Lung microvascular endothelial cell (primary cell): ENCODE results near the gene LRRFIP1. TPM values are rescaled to one million over a fixed set of nuclear protein-coding genes. Genes with fewer than 3 reads are reported as not detected.
"Not testable (repeated sequence)": the region's sequence is repeated elsewhere in the genome, so short reads cannot be mapped to it uniquely, and the experiment has no call there.

Experiments
- DNase-seq, 2 donors: peaks; one replicate each; pipeline versions ENCODE4 v3.0.0 to v3.0.0-alpha.2; 2010; ENCODE audit warnings: low read depth in 2 of 2
- total RNA-seq: library from RNA; depleted of rRNA; stranded (reverse); fragments of >200 nt; gene quantifications from 2 replicates; pipeline ENCODE4 v1.2.1, GENCODE V29; 2014

LRRFIP1 gene, protein sequence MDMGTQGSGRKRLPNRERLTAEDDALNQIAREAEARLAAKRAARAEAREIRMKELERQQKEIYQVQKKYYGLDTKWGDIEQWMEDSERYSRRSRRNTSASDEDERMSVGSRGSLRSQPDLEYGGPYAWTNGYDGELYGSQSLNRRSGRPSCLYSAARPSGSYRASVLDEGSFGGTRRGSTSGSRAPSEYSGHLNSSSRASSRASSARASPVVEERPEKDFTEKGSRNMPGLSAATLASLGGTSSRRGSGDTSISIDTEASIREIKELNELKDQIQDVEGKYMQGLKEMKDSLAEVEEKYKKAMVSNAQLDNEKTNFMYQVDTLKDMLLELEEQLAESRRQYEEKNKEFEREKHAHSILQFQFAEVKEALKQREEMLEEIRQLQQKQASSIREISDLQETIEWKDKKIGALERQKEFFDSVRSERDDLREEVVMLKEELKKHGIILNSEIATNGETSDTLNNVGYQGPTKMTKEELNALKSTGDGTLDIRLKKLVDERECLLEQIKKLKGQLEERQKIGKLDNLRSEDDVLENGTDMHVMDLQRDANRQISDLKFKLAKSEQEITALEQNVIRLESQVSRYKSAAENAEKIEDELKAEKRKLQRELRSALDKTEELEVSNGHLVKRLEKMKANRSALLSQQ
- 89.3 and 96.1 TPM in 2 replicates for total RNA-seq

DNA sequence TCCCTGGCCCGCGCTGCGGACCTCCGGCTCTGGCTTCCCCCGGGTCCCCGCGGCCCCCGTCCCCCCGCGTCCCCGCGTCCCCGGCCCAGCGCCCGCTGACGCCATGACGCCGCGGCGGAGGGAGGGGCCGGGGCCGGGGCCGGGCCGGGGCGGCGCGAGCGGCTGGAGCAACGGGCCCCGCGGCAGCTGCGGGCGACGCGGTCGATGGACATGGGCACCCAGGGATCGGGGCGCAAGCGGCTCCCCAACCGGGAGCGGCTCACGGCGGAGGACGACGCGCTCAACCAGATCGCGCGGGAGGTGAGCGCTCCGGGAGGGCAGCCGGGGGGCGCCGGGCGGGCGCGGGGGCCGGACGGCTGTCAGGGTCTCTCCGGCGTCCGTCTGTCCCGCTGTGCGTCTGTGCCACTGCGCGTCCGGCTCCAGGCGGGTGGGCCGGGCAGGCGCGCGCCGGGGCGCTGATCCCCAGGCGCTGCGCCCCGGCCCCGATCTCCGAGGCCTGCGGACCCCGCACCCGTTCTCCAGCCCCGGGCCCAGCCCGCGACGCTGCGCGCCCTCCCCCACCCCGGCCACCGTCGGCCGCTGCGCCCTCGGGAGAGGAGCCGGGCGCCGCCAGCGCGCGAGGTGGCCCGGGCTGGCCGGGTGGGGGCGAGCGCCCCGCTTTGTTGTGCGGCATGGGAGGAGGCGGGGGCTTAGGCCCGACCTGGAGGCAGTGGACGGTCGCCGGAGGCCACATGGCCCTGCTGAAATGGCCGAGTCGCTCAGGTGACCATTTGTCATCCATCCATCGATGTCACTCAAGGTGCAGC lies at the start of gene LRRFIP1:
Gene LRRFIP1, plus strand, starts transcription at position 147 of the 806 bp plus-strand sequence. Its CDS starts 58 bp downstream, at position 205.
- peak; percentile 14 to 65 for DNase-seq

DNA sequence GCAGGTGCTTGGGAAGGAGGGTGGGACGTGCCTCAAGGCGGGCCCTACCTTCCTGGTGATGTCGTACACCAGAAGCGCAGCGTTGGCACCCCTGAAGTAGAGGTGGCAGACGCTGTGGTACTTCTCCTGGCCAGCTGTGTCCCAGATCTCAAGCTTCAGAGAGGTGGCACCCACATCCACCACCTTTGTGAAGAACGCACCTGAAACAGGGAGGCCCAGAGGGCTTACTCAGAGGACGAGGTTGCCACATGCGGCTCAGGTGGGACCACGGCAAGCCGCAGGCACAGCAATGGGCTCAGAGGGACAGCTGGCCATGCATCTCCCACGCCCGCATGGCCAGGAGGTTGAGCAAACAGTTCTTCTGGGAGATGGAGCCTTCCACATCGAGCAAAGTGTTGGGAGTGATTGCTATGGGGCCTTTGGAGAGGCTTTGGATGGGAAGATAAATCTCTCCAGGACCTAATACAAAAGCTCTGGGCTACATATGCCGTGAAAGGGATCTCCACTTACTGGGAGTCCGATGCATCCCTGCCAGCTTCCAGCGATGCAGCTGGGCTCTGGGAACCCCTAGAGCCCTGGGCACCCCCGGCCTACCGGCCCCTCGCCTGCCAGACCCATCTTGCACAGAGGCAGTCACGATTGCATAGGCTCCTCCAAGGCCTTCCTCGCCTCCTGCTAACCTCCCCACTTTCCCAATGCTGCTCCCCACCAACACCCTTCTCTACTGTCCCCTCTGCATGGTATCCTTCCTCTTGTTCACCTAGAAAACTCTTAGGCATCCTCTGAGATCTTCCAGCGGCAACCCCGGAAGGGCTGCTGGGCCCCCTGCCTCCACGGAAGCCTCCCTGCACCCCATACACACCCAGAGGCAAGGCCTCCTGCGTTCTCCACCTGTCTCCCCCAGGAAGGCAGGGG lies 49.2 kb upstream of the LRRFIP1 start:
- no peak for DNase-seq

DNA sequence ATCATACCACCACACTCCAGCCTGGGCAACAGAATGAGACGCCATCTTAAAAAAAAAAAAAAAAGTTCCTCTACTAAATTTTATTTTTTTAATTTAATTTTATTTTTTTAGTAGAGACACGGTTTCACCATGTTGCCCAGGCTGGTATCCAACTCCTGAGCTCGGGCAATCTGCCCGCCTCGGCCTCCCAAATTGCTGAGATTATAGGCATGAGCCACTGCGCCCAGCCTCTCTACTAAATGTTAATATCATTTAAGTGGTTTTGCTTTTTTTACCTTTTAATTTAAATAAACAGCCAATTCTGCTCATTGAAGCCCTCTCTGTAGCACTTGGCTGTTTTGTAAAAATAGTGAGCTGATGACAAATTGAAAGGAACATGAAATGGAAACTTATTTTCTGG lies 46.1 kb upstream of the LRRFIP1 start:
- no peak for DNase-seq

DNA sequence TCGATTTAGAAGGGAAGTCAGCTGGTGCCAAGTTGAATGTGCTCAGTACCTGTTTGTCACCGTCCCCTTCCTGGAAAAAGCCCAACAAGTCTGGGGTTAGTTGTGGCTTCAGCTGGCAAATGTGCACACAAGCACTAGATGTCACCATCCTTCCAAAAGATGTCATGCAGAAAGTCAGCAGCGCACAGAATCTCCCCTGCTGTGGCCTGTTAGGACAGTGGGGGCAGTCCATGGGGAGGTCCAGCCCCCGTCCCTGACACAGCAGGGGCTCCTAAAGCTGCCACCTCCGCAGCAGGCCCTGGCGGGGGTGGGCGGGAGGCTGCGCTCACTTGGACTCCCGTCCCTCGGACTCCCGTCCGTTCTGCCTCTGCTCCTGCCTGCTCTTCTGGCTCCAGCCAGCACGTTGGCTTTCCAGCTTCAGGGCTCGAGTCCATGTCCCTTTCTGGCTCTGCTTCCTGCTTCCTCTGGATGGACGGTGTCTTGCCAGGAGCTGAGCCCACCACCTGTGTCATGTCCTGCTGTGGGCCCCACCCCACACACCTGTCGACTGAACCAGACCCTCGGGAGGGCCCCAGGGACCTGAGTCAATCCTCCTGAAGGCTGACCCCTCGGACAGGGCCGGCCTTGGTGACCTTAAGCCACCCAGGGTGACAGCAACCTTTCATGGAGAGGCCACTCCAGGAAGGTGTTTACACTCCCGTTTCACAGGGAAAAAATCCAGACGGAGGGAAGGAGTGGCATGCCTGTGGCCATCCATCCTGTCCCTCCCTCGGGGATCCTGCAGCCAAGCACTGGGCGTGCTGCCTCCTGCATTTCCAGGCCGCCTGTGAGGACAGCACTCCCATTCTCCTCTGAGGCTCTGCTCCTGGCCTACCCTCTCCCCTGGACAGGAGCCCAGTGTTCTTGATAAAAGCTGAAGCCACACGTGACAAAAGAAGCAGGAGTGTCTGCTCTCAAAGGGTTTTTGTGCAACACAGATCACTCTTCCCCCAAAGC lies 45.3 kb upstream of the LRRFIP1 start:
- DNase-seq: peak; percentile 80 to 99

DNA sequence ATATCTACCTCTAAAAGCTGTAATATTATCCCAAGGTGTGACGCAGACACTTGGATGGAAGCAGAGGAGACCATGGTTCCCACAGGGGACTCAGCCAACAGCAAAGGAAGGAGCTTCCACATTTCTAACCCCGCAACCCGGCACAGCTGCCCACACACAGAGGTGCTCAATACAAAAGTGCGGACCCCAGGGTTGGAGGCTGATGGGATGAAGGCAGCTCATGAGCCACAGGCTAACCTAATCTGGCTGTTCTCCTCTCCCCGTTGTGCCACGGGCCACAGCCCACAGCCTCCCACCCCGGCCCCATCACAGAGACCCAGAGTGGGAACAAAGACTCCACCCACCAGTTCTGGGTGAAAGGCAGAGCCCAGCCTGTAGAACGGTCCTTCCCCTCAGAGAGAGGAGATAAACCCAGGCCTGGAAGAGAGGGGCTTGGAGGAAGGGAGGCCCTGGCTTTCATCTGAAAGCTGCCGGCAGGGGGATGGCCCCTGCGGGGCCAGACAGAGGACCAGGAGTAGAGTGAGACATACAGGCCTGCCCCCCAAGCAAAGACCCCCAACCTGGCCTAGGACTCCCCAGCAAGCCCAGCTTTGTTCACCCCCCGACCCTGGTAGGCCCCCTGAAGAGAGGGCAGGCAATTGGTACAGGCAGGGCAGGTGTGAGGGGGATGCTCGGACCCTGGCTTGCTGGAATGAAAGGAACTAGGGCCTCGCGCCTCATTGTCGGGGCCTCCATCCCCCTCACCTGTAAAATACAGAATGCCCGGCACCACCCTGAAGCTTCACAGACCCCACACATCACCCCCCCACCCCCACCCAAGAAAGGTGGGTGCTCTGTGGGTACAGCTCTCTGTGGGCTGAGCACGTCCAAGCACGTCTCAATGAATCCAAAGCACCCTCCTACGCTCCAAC lies 43.7 kb upstream of the LRRFIP1 start:
- DNase-seq: no peak

DNA sequence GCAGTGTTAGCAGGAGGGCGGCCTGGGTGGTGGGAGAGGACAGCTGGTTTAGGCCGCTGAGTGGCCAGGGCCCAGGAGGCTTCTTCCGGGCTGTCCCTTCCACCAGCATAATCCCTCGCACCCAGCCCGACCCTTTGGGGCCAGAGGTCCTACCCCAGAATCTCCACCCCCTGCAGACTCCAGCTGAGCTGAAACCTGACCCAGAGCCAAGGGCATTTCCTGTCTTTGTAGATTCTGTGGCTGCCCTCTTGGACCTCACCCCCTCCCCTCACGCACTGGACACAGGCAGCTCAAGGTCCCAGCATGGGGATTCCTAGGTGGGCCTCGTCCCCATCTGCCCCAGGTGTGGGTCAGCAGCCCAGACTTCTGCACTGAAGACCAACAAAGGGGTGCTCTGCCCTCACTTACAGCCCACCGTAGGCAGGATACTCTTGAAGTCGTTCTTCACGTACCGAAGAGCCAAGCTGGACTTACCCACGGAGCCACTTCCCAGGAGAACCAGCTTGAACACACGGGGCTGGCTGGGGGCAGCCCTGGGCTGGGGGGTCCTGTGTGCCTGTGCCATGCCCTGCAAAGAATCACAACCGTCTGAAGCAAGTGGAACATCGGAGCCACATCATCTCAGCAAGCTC lies 41.7 kb upstream of the LRRFIP1 start:
- DNase-seq: no peak

DNA sequence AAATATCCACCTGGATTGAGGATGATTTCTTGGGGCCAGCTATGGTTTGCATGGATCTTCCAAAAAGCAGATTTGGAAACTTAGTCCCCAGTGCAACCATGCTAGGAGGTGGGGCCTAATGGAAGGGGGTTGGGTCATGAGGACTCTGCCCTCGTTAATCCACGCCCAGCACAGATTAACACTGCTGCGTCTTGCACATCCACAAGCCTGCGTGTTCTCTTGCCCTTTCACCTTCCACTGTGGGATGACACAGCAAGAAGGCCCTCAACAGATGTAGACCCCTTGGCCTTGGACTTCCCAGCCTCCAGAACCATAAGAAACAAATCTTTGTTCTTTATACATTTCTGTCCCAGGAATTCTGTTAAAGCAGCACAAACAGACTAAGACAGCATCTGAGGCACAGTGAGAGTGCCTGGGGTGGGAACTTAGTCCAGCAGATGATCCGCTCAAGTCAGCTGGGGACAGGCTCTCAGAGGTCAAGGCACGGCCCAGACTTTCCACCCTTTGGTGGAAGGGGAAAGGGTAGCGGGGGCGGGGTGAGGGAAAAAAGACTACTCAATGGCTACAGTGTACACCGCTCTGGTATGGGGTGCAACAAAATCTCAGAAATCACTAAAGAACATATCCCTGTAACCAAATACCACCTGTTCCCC lies 39.2 kb upstream of the LRRFIP1 start:
- no peak for DNase-seq

DNA sequence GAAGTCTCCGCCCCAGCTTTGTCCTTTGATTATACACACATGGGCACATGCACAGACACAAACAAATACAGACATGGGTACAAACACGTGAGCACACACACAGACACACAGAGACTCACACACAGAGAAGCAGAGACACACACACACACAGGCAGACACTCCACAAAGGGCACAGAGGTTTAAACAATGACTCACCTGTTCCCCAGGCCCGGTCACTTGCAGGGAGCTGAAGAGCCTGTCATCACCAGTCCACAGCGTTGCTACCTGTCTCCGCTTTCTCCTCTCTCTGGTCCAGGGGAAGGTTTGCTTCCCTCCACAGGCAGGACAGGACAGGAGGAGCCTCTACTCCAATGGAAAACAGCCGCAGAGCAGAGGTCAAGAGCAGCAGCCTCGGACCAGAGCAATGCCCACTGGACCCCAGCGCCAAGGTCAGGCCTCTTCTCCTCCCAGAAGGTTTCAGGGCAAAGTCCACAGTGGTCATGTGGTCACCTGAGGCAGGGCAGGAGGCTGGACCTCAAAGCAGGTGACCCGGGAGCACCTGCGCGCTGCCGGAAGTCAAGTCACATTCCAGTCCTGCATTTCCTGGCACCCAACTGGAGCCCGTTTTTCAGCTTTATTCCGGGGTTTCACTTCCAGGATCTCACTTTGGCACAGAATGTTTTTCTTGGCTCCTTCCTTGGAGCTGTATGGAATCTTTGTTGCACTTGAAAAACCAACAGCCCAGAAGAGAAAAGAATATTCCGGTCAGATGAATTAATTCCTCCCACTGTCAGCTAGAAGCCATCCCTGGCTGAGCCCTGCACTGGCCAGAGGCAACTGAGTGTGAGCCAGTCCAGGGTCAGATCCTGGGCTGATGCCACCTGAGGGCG lies 36.9 kb upstream of the LRRFIP1 start, which contains the start of gene RAB17:
Gene RAB17, minus strand, starts transcription at position 463 of the 869 bp plus-strand sequence. CDS start 4,580 bp downstream, outside the sequence.
- peak in 1 of 2 donors; percentile 71 for DNase-seq

DNA sequence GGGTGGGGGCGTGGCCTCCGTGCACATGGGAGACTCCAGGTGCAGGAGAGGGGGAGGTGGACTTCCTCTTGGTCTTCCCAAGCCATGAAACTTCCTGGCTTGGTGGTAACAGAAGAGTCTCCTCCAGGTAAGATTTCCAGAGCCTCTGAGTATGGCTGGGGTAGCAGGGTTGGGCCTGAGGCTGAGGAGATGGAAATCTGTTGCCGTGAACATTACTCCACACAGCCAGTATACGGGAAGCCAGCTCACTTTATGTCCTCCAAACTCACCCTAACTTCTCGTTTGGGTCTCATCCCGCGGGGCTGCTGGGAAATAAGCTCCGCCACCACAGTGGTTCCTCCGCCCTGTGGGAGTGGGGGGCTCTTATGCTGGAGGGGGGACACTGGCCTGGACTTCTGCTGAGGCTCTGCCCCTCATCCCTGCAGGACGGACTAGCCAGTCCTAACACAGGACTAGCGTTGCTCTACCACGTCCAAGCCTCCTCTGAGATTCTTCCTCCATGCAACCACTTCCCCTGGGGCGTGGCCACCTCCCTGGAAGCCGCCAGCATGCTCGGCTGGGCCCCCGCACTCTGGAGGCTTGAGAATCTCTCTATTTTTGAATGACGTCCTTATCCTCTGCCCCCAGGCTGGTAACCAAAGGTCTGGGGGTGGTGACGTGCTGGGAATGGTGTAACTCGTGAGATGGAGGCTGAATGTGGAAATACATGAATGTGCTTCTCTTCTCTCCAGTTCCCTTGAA lies 36.1 kb upstream of the LRRFIP1 start:
- no peak for DNase-seq

DNA sequence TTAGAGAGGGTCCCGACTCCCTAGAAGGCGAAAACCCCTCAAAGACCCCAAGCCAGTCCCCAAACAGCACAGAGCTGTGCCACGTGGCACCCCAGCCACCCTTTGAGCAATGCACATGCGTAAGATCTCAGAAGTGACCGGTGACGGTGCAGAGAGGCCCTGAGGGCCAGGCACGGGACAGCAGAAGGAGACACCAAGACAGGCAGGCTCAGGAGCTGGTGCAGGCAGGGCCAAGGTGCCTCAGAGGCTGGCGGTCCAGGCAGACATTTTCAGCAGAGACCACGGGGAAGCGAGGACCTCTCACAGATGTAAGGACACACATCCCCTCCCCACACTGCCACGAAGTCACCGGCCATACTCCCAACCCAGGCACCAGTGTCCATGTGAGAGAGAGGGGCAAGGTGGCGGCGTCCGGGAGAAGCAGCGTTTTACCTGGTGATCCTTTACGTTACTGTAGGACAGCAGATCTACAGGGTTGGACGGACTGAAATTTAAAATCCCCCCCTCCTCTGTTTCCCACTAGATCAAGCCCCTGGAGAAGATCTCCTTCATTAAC lies 34.9 kb upstream of the LRRFIP1 start:
- no peak for DNase-seq

DNA sequence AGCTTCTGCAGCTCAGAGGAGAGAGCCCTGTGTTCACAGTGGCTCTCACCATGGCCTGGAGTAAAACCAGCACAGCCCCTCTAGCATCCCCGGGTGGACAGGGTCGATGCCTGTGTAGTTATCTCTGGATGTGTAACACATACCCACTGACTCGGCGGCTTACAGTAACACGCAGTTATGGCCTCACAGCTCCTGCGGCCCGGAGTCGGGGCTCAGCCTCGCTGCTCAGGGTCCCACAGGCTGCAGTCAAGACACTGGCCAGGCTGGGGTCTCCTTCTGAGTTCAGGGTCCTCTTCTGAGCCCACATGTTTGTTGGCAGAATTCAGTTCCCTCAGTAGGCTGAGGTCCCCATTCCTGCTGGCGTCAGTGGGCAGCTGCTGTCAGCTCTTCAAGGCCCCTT lies 34.4 kb upstream of the LRRFIP1 start:
- DNase-seq: no peak

DNA sequence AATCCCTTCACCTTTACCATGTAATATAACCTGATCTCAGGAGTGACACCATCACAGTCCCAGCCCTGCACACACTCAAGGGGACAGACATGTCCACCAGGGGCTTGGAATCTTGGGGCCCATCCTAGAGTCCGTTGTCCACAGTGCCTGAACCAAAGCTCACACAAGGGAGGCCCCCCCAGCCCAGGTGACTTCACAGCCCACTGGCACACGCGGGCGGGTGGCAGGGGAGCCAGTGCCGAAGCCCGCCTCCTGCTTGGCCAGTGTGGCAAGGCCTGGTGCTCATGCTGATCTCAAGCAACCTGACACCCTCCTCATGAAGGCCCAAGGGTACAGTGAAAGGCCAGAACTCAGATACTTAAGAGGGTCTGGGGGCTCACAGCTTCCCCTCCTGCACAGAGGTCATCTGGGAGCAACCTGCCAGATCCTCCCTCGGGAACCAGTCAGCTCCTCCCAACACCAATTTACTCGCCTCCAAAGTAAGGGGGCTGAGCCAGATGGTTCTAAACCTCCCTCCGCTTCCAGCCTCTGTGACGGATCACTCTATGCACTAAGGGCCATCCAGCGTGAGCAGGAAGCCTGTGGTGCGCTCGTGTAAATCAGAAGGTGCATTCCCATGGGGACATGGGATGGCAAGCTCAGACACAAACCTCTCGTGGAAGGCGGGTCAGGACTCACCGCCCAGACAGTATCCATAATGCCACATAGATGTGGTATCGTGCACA lies 33.6 kb upstream of the LRRFIP1 start:
- DNase-seq: no peak

DNA sequence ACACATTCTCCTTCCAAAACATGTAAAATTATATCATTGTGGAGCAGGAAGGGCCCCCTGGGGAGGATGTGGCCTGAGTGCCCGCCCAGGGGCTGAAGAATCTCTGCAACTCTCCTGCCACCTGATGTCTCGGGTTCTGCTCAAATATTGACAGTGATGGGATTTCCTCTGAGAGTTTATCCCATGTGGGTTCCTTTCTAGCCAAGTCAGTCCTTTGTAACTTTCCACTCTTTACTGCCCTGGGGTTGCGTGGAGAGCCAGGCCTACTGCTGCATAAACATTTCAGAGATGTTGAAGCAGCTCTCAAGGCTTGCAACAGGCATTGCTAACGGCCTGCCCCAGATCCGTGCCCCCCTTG lies 32.9 kb upstream of the LRRFIP1 start:
- no peak for DNase-seq

DNA sequence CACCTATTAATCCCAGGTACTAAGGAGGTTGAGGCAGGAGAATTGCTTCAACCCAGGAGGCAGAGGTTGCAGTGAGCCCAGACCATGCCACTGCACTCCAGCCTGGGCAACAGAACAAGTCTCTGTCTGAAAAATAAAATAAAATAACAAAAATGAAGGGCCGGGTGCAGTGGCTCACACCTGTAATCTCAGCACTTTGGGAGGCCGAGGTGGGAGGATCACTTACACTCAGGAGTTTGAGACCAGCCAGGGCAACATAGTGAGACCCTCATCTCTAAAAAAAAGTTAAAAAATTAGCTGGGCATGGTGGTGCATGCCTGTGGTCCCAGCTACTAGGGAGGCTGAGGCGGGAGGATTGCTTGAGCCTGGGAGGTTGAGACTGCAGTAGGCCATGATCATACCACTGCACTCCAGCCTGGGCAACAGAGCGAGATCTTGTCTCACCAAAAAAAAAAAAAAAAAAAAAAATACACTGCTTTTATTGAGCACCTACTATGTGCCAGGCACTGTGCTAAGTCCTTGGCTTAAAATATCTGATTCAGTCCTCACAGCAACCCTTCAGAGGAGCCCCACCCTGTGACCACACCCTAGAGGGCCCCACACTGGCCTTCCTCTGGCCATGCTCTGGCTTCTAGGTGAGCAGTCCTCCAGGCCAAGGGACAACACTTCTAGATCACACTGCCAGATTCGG lies 31.4 kb upstream of the LRRFIP1 start:
- not testable (repeated sequence) for DNase-seq
